Thymus (tissue), 11 donors: ENCODE measurements around the gene ABCA13. TPM values are rescaled to one million over a fixed set of nuclear protein-coding genes. Genes with fewer than 3 reads are reported as not detected.

Source experiments
- DNase-seq, 9 donors: peaks; one replicate each; pipeline ENCODE4 v3.0.0-alpha.2; 2013; ENCODE audit warnings: low spot score in 9 of 9, low read depth in 6 of 9, missing footprints in 1 of 9
- H3K27ac ChIP-seq, 2 donors: one replicate each; pipeline ENCODE4 v1.5.1; 2013; ENCODE audit warnings: control low read depth in 1 of 2, low read depth in 1 of 2, low read length in 1 of 2, mild to moderate bottlenecking in 1 of 2, moderate library complexity in 1 of 2
- H3K27me3 ChIP-seq, 2 donors: one replicate each; pipeline ENCODE4 v1.5.1; 2013; ENCODE audit warnings: low read length in 1 of 2; ENCODE audit not compliant: control insufficient read depth in 2 of 2, insufficient read depth in 1 of 2
- H3K36me3 ChIP-seq, 2 donors: one replicate each; pipeline ENCODE4 v1.5.1; 2013; ENCODE audit warnings: low read length in 1 of 2, mild to moderate bottlenecking in 1 of 2, moderate library complexity in 1 of 2; ENCODE audit not compliant: control insufficient read depth in 2 of 2, insufficient read depth in 2 of 2
- H3K4me1 ChIP-seq, 2 donors: one replicate each; pipeline ENCODE4 v1.5.1; 2013; ENCODE audit warnings: low read length in 2 of 2; ENCODE audit not compliant: control insufficient read depth in 2 of 2, insufficient read depth in 2 of 2
- H3K4me3 ChIP-seq, 2 donors: one replicate each; pipeline ENCODE4 v1.5.1; 2013; ENCODE audit warnings: low read length in 2 of 2, control low read depth in 1 of 2, mild to moderate bottlenecking in 1 of 2
- H3K9me3 ChIP-seq, 2 donors: one replicate each; pipeline ENCODE4 v1.5.1; 2013; ENCODE audit warnings: low read length in 1 of 2, mild to moderate bottlenecking in 1 of 2; ENCODE audit not compliant: control insufficient read depth in 2 of 2, insufficient read depth in 1 of 2
- WGBS: extraction: QIAGEN DNeasy Blood & Tissue Kit; methylation state at CpG from one replicate; pipeline ENCODE4 v1.1.7; 2013; 5-methylcytosine and 5-hydroxymethylcytosine counted together
- polyA plus RNA-seq: library from polyadenylated mRNA; stranded (reverse); fragments of 200-250 nt; gene quantifications from one replicate; pipeline ENCODE4 v1.2.3, GENCODE V29; 2013
- total RNA-seq: library from RNA; stranded (reverse); fragments of 120-200 nt; gene quantifications from one replicate; pipeline ENCODE4 v1.2.4, GENCODE V29; 2013
- donor health status: healthy.

Gene ABCA13
- total and polyA plus RNA-seq, 2 donors, result 0.76 to 0.91 TPM

DNA sequence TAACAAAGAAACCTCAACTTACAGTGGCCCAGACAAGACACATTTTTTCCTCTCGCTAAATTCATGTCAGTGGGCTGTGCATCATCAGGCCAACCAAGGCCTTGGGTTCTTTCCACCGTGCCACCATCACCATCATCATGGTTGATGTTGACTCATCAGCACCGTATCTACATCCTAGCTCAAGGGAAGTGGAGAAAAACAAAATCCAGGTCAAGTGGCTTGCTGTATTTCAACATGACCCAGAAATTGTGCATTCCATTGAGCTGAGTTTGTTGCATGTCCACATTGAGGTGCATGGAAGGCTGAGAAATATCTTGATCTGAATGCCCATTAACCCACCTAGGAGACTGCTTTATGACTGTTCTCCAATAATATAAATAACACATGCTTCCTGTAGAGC, 440.7 kb downstream of the ABCA13 start:
- 94% methylated on average over 3 of the region's 3 CpGs for WGBS
- DNase-seq, result no peak
- H3K4me3 ChIP-seq, result no peak overlapping the region
- H3K27ac ChIP-seq, result no peak overlapping the region
- no peaks in the 10 kb centered on the region for H3K36me3 ChIP-seq
- H3K4me1 ChIP-seq, result no peaks in the 10 kb centered on the region
- H3K9me3 ChIP-seq, result no peaks in the 10 kb centered on the region
- H3K27me3 ChIP-seq, result no peaks in the 10 kb centered on the region

DNA sequence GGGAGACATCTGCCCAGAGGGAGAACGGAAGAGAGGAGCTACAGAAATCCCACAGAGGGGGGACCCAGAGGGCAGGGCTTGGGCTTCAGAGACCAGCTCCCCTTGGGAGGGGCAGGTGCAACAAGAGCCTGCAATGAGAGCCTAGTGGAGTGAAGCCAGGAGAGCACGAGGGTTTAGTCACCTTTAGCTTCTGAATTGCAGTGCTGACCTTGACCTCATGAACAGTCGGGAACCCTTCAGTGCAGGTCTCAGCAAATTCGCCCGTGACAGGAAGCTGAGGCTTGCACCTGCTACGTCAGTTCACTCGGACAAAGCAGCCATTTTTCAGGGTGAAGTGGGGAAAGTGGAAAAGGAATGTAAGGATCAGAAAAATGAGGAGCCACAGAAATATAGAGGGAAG, 446.2 kb downstream of the ABCA13 start:
- Histone ChIP-seq H3K36me3 (no peaks in the 10 kb centered on the region), H3K4me3 (no peak overlapping the region), H3K4me1 (peaks cover 0 to 12% of the 10 kb centered on the region in 2 donors), H3K9me3 (no peaks in the 10 kb centered on the region), H3K27ac (no peak overlapping the region), H3K27me3 (no peaks in the 10 kb centered on the region)
- DNase-seq, result no peak
- 91% methylated on average over 7 of the region's 7 CpGs for WGBS

DNA sequence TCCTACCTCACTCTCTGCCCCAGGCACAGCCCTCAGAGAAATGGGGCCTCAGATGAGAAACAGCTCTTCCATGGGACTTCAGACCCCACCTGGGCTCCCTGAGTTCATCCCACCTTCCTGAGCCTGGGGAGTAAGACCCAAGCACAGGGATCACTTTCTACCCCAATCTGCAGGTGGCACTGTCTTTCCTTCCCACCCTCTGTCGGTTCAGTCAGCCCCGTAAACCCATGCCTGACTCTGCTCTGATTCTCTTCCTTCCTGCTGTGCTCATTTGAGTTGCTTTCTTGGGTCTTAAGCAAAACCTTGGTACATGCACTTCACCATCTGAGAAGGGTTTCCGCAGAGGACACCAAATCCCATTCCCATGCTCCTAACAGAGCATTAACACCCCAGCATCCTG, 446.7 kb downstream of the ABCA13 start:
- H3K27ac ChIP-seq, result no peak overlapping the region
- 87% methylated on average over 3 of the region's 3 CpGs for WGBS
- no peak overlapping the region for H3K4me3 ChIP-seq
- DNase-seq, result peak in 5 of 9 donors; percentile 21 to 63 (median 34)
- H3K36me3 ChIP-seq, result no peaks in the 10 kb centered on the region
- no peaks in the 10 kb centered on the region for H3K27me3 ChIP-seq
- H3K9me3 ChIP-seq, result no peaks in the 10 kb centered on the region
- H3K4me1 ChIP-seq, result peaks cover 0 to 12% of the 10 kb centered on the region in 2 donors

- Histone ChIP-seq H3K4me3 (no peak overlapping the region), H3K36me3 (no peaks in the 10 kb centered on the region), H3K9me3 (no peaks in the 10 kb centered on the region), H3K4me1 (peaks cover 2 to 12% of the 10 kb centered on the region in 2 donors), H3K27me3 (no peaks in the 10 kb centered on the region), H3K27ac (no peak overlapping the region)
- DNase-seq, result no peak
- 83% methylated on average over 4 of the region's 4 CpGs for WGBS
Observed at GRCh38 chr7:48621076-48621475, 449.8 kb downstream of the ABCA13 start.

DNA sequence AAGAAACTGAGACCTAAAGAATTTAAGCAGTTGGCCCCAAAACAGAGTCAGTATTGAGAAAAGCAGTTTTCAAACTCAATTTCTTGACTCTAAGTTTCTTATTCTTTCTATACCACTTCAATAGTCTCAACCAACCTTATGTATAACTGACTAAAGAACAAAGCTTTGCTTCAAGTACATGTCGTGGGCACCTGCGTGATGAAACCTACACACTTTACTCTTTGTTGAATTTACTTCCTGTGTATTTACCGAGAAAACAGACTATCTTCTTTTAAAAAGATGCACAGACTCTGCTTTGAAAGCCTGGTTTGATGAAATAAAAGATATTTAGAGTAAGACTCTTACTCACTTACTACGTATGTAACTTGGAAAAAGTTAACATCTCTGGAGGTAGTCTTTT, 455.9 kb downstream of the ABCA13 start:
- H3K27ac ChIP-seq, result peak overlapping the region; percentile 87
- 35% methylated on average over 4 of the region's 4 CpGs for WGBS
- DNase-seq, result peak in 7 of 9 donors; percentile 4 to 76 (median 38)
- no peak overlapping the region for H3K4me3 ChIP-seq
- no peaks in the 10 kb centered on the region for H3K27me3 ChIP-seq
- peaks cover 10% of the 10 kb centered on the region in 2 donors for H3K4me1 ChIP-seq
- no peaks in the 10 kb centered on the region for H3K36me3 ChIP-seq
- H3K9me3 ChIP-seq, result no peaks in the 10 kb centered on the region

- peaks cover 10% of the 10 kb centered on the region in 2 donors for H3K4me1 ChIP-seq
- H3K27me3 ChIP-seq, result no peaks in the 10 kb centered on the region
- no peak for DNase-seq
- H3K36me3 ChIP-seq, result no peaks in the 10 kb centered on the region
- H3K27ac ChIP-seq, result no peak overlapping the region
- H3K4me3 ChIP-seq, result no peak overlapping the region
- WGBS, result 94% methylated on average over 5 of the region's 5 CpGs
- H3K9me3 ChIP-seq, result no peaks in the 10 kb centered on the region
Observed at GRCh38 chr7:48628793-48629349, 457.6 kb downstream of the ABCA13 start.

DNA sequence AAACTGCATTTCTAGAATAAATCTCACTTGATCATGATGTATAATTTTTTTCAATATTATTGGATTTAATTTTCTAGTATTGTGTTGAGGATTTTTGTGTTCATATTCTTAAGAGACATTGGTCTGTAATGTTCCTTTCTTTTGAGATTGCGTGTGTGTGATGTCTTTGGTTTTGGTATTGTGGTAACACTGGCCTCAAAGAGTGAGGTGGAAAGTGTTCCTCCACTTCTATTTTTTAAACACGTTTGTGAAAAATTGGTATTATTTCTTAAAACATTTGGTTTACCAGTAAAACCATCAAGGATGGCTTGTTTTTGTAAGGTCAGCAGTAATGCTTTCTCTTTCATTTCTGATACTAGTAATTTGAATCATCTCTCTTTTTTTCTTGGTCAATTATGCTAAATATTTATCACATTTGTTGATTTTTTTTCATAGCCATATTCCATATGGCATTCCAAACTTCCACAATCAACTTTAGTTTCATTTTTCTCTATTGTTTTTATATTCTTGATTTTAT, 462.9 kb downstream of the ABCA13 start:
- Histone ChIP-seq H3K27ac (no peak overlapping the region), H3K36me3 (no peaks in the 10 kb centered on the region), H3K4me1 (no peaks in the 10 kb centered on the region), H3K9me3 (peaks cover 0 to 1% of the 10 kb centered on the region in 2 donors), H3K27me3 (no peaks in the 10 kb centered on the region), H3K4me3 (no peak overlapping the region)
- no peak for DNase-seq
- WGBS, result 81% methylated on average over 2 of the region's 2 CpGs

GRCh38 chr7:48635796-48636195, 464.5 kb downstream of the ABCA13 start:
- Histone ChIP-seq H3K27ac (no peak overlapping the region), H3K9me3 (peaks cover 0 to 1% of the 10 kb centered on the region in 2 donors), H3K4me3 (no peak overlapping the region), H3K27me3 (no peaks in the 10 kb centered on the region), H3K36me3 (no peaks in the 10 kb centered on the region), H3K4me1 (no peaks in the 10 kb centered on the region)
- 98% methylated on average over 1 of the region's 1 CpG for WGBS
- DNase-seq, result no peak

GRCh38 chr7:48636391-48637015, 465.2 kb downstream of the ABCA13 start:
- 92% methylated on average over 3 of the region's 3 CpGs for WGBS
- no peak for DNase-seq
- Histone ChIP-seq H3K4me1 (no peaks in the 10 kb centered on the region), H3K27ac (no peak overlapping the region), H3K27me3 (no peaks in the 10 kb centered on the region), H3K9me3 (peaks cover 0 to 1% of the 10 kb centered on the region in 2 donors), H3K4me3 (no peak overlapping the region), H3K36me3 (no peaks in the 10 kb centered on the region)
